HEK293T (cell line): ENCODE measurements around the gene VRK3.

Source experiments
- ARNT ChIP-seq: fragments of 450-650 bp; IDR thresholded peaks from 2 replicates; pipeline ENCODE4 v1.6.1; 2017; ENCODE audit warnings: mild to moderate bottlenecking
- BHLHE40 ChIP-seq: fragments of 450-650 bp; IDR thresholded peaks from 2 replicates; pipeline ENCODE4 v1.6.1; 2016; ENCODE audit warnings: mild to moderate bottlenecking, moderate library complexity, borderline replicate concordance
- CTBP1 ChIP-seq: fragments of 450-650 bp; IDR thresholded peaks from 2 replicates; pipeline ENCODE4 v1.6.1; 2016; ENCODE audit warnings: borderline replicate concordance
- ELF4 ChIP-seq: fragments of 450-650 bp; IDR thresholded peaks from 2 replicates; pipeline ENCODE4 v1.6.1; 2017; ENCODE audit warnings: antibody characterized with exemption
- FOXA1 ChIP-seq: fragments of 450-650 bp; IDR thresholded peaks from 2 replicates; pipeline ENCODE4 v1.6.1; 2016; ENCODE audit warnings: mild to moderate bottlenecking
- FOXK2 ChIP-seq: fragments of 450-650 bp; IDR thresholded peaks from 2 replicates; pipeline ENCODE4 v1.6.1; 2016; ENCODE audit warnings: mild to moderate bottlenecking
- HDGF ChIP-seq: fragments of 450-650 bp; IDR thresholded peaks from 2 replicates; pipeline ENCODE4 v1.6.1; 2017; ENCODE audit warnings: antibody characterized with exemption, borderline replicate concordance
- LEF1 ChIP-seq: fragments of 450-650 bp; IDR thresholded peaks from 2 replicates; pipeline ENCODE4 v1.6.1; 2017; ENCODE audit warnings: mild to moderate bottlenecking, borderline replicate concordance
- NFRKB ChIP-seq: fragments of 450-650 bp; IDR thresholded peaks from 2 replicates; pipeline ENCODE4 v1.6.1; 2016; ENCODE audit warnings: mild to moderate bottlenecking, moderate library complexity
- PKNOX1 ChIP-seq: fragments of 450-650 bp; IDR thresholded peaks from 2 replicates; pipeline ENCODE4 v1.6.1; 2016
- SP1 ChIP-seq: fragments of 450-650 bp; IDR thresholded peaks from 2 replicates; pipeline ENCODE4 v1.6.1; 2017
- TARDBP ChIP-seq: fragments of 450-650 bp; IDR thresholded peaks from 2 replicates; pipeline ENCODE4 v1.6.1; 2016
- ZNF384 ChIP-seq: fragments of 450-650 bp; IDR thresholded peaks from 2 replicates; pipeline ENCODE4 v1.6.1; 2016

- TF ChIP-seq HDGF (no peak), ZNF384 (no peak), BHLHE40 (no peak), ELF4 (no peak), PKNOX1 (no peak), FOXA1 (no peak), NFRKB (no peak), SP1 (no peak), FOXK2 (no peak), LEF1 (no peak), TARDBP (no peak), ARNT (no peak), CTBP1 (no peak)
Observed at GRCh38 chr19:50067575-50067974, 42.4 kb upstream of the VRK3 start.
